Cardiac fibroblast (primary cell): ENCODE data around the gene TM9SF1.

Experiments
- DNase-seq, 2 donors: peaks; one replicate each; pipeline versions ENCODE4 v3.0.0 to v3.0.0-alpha.2; 2010; ENCODE audit warnings: low read depth in 2 of 2
- H3K4me3 ChIP-seq, 2 donors: replicated peaks in 1 of 2; 1 replicate in 1 of 2; 2 replicates in 1 of 2; pipeline ENCODE4 v1.5.1; 2011; ENCODE audit warnings: low read depth in 2 of 2, low read length in 2 of 2, mild to moderate bottlenecking in 2 of 2, moderate library complexity in 1 of 2
- CTCF ChIP-seq: IDR thresholded peaks from one replicate; pipeline ENCODE4 v1.5.1; 2011; ENCODE audit warnings: low read depth, mild to moderate bottlenecking, low read length, inconsistent platforms

TM9SF1 gene

GRCh38 chr14:24160850-24161804 is 34.1 kb downstream of the TM9SF1 start, which contains the start of gene IRF9:
TSS of gene IRF9 (plus strand) at chr14:24161265. CDS start at chr14:24162145, 880 bp downstream.
- peak; percentile 93 for TF ChIP-seq CTCF

GRCh38 chr14:24160499-24160849 is 34.8 kb downstream of the TM9SF1 start:
- H3K4me3 ChIP-seq: no peak overlapping the region
- TF ChIP-seq CTCF: no peak
- DNase-seq: no peak

More at GRCh38 chr14:24160850-24161804, 34.1 kb downstream of the TM9SF1 start, which contains the start of gene IRF9:
- peak; percentile 96 for DNase-seq
- peak within 1 kb of the TSS; percentile 58 to 67 for H3K4me3 ChIP-seq

- no peak for DNase-seq
- H3K4me3 ChIP-seq: no peak overlapping the region
Observed at GRCh38 chr14:24159777-24160498, 35.3 kb downstream of the TM9SF1 start.

GRCh38 chr14:24157331-24157730 is 37.9 kb downstream of the TM9SF1 start:
- DNase-seq: no peak
- TF ChIP-seq CTCF: no peak
- no peak overlapping the region for H3K4me3 ChIP-seq

More at GRCh38 chr14:24159777-24160498, 35.3 kb downstream of the TM9SF1 start:
- no peak for TF ChIP-seq CTCF

- H3K4me3 ChIP-seq: no peak overlapping the region
- no peak for TF ChIP-seq CTCF
- DNase-seq: no peak
Observed at GRCh38 chr14:24156840-24157239, 38.4 kb downstream of the TM9SF1 start.

GRCh38 chr14:24155100-24155499 is 40.1 kb downstream of the TM9SF1 start:
- TF ChIP-seq CTCF: no peak
- no peak overlapping the region for H3K4me3 ChIP-seq
- no peak for DNase-seq
